Mesenchymal stem cell (in vitro differentiated cells and primary cell): Measurements from ENCODE around the gene CACNG6.
"Not testable (repeated sequence)": the region's sequence is repeated elsewhere in the genome, so short reads cannot be mapped to it uniquely, and the experiment has no call there.

Experiments used
- DNase-seq: peaks from one replicate; pipeline ENCODE4 v3.0.0-alpha.2; 2013
- H2AFZ ChIP-seq: one replicate; pipeline ENCODE4 v1.6.1; 2013; ENCODE audit warnings: low read depth, mild to moderate bottlenecking, control low read depth, inconsistent platforms, low read length, moderate library complexity
- H2AK5ac ChIP-seq: 2 replicates; pipeline ENCODE4 v1.6.1; 2013; ENCODE audit warnings: low read length, moderate library complexity, mild to moderate bottlenecking, inconsistent platforms; ENCODE audit not compliant: severe bottlenecking
- H2BK120ac ChIP-seq: one replicate; pipeline ENCODE4 v1.6.1; 2013; ENCODE audit warnings: low read depth, mild to moderate bottlenecking, inconsistent platforms, low read length, moderate library complexity
- H2BK12ac ChIP-seq, 2 experiments: one replicate each; pipeline ENCODE4 v1.6.1; 2013; ENCODE audit warnings: inconsistent platforms in 2 of 2, low read length in 2 of 2, mild to moderate bottlenecking in 2 of 2, moderate library complexity in 2 of 2, control low read depth in 1 of 2
- H2BK15ac ChIP-seq: one replicate; pipeline ENCODE4 v1.6.1; 2013; ENCODE audit warnings: mild to moderate bottlenecking, low read depth, inconsistent platforms; ENCODE audit not compliant: poor library complexity, severe bottlenecking
- H2BK5ac ChIP-seq: 2 replicates; pipeline ENCODE4 v1.6.1; 2013; ENCODE audit warnings: low read depth, mild to moderate bottlenecking, low read length, control low read depth, inconsistent platforms; ENCODE audit not compliant: poor library complexity, severe bottlenecking
- H3K14ac ChIP-seq, 2 experiments: one replicate each; pipeline ENCODE4 v1.6.1; 2013; ENCODE audit warnings: inconsistent platforms in 2 of 2, low read length in 2 of 2, control low read depth in 1 of 2, mild to moderate bottlenecking in 1 of 2, moderate library complexity in 1 of 2
- H3K18ac ChIP-seq, 2 experiments: one replicate each; pipeline ENCODE4 v1.6.1; 2013; ENCODE audit warnings: inconsistent platforms in 2 of 2, low read length in 2 of 2, control low read depth in 1 of 2, low read depth in 1 of 2, mild to moderate bottlenecking in 1 of 2
- H3K23ac ChIP-seq, 2 experiments: one replicate each; pipeline ENCODE4 v1.6.1; 2013; ENCODE audit warnings: inconsistent platforms in 2 of 2, low read length in 2 of 2, mild to moderate bottlenecking in 2 of 2, moderate library complexity in 2 of 2, control low read depth in 1 of 2
- H3K27ac ChIP-seq: 2 replicates; pipeline ENCODE4 v1.5.1; 2013; ENCODE audit warnings: mild to moderate bottlenecking, moderate library complexity, low read length, control low read depth, inconsistent platforms; ENCODE audit not compliant: poor library complexity, severe bottlenecking
- H3K27me3 ChIP-seq, 2 experiments: 2 replicates each; pipeline versions ENCODE4 v1.6.1 to v1.7.0; 2013; ENCODE audit warnings: low read length in 2 of 2, mild to moderate bottlenecking in 2 of 2, moderate library complexity in 2 of 2, control low read depth in 1 of 2, inconsistent platforms in 1 of 2; ENCODE audit not compliant: control insufficient read depth in 1 of 2, insufficient read depth in 1 of 2
- H3K36me3 ChIP-seq, 2 experiments: 2 replicates each; pipeline versions ENCODE4 v1.6.1 to v1.7.0; 2013; ENCODE audit warnings: low read length in 2 of 2, control low read depth in 1 of 2, inconsistent platforms in 1 of 2, low read depth in 1 of 2, mild to moderate bottlenecking in 1 of 2; ENCODE audit not compliant: insufficient read depth in 2 of 2, control insufficient read depth in 1 of 2
- H3K4ac ChIP-seq, 2 experiments: one replicate each; pipeline ENCODE4 v1.6.1; 2013; ENCODE audit warnings: inconsistent platforms in 2 of 2, low read length in 2 of 2, mild to moderate bottlenecking in 2 of 2, moderate library complexity in 2 of 2, control low read depth in 1 of 2, low read depth in 1 of 2
- H3K4me1 ChIP-seq: 2 replicates; pipeline ENCODE4 v1.6.1; 2013; ENCODE audit warnings: low read depth, low read length, control low read depth; ENCODE audit not compliant: control insufficient read depth, insufficient read depth
- H3K4me2 ChIP-seq: 2 replicates; pipeline ENCODE4 v1.6.1; 2013; ENCODE audit warnings: low read length, mild to moderate bottlenecking, inconsistent platforms; ENCODE audit not compliant: poor library complexity, severe bottlenecking
- H3K4me3 ChIP-seq, 2 experiments: 2 replicates each; pipeline versions ENCODE4 v1.5.1 to v1.7.0; 2013; ENCODE audit warnings: low read length in 2 of 2, mild to moderate bottlenecking in 2 of 2, control low read depth in 1 of 2, low read depth in 1 of 2; ENCODE audit not compliant: insufficient read depth in 1 of 2
- H3K79me1 ChIP-seq: replicated peaks from 2 replicates; pipeline ENCODE4 v1.6.1; 2013; ENCODE audit warnings: mild to moderate bottlenecking, control low read depth, low read length, inconsistent platforms; ENCODE audit not compliant: poor library complexity, severe bottlenecking
- H3K9ac ChIP-seq: 2 replicates; pipeline ENCODE4 v1.7.0; 2013; ENCODE audit warnings: mild to moderate bottlenecking, low read length, moderate library complexity
- H3K9me3 ChIP-seq: 2 replicates; pipeline ENCODE4 v1.7.0; 2013; ENCODE audit warnings: mild to moderate bottlenecking, low read length; ENCODE audit not compliant: control insufficient read depth
- H4K8ac ChIP-seq: one replicate; pipeline ENCODE4 v1.6.1; 2013; ENCODE audit warnings: inconsistent platforms, mild to moderate bottlenecking, low read length, moderate library complexity
- H4K91ac ChIP-seq: one replicate; pipeline ENCODE4 v1.6.1; 2013; ENCODE audit warnings: mild to moderate bottlenecking, low read length, inconsistent platforms
- WGBS: methylation state at CpG from one replicate; pipeline ENCODE4 v1.1.7; 2013; ENCODE audit warnings: mixed read lengths; 5-methylcytosine and 5-hydroxymethylcytosine counted together

The CACNG6 gene

GRCh38 chr19:53948611-53949010 is 42.8 kb upstream of the CACNG6 start:
- not testable (repeated sequence) for H3K79me1 ChIP-seq, H2BK5ac ChIP-seq, H3K36me3 ChIP-seq, H2BK15ac ChIP-seq, H3K9ac ChIP-seq, H3K9me3 ChIP-seq, DNase-seq, H3K18ac ChIP-seq, H3K4me1 ChIP-seq, H3K4me3 ChIP-seq, H2AFZ ChIP-seq, H2BK120ac ChIP-seq, H3K4ac ChIP-seq, H3K27ac ChIP-seq, H3K4me2 ChIP-seq, H3K23ac ChIP-seq, H2AK5ac ChIP-seq, H2BK12ac ChIP-seq, H4K8ac ChIP-seq, H3K14ac ChIP-seq, H4K91ac ChIP-seq
- WGBS: 69% methylated on average over 4 of the region's 5 CpGs
- H3K27me3 ChIP-seq: peaks cover 0 to 33% of the 10 kb centered on the region in 2 experiments

- Histone ChIP-seq H3K36me3 (no peaks in the 10 kb centered on the region), H3K23ac (no peak overlapping the region), H3K9ac (no peak overlapping the region), H3K14ac (no peak overlapping the region), H3K4me2 (no peak overlapping the region), H3K79me1 (no peaks in the 10 kb centered on the region), H2BK120ac (no peak overlapping the region), H2BK15ac (no peak overlapping the region), H3K4me1 (no peaks in the 10 kb centered on the region), H3K18ac (no peak overlapping the region), H4K8ac (no peak overlapping the region), H3K9me3 (no peaks in the 10 kb centered on the region), H2BK5ac (no peak overlapping the region), H2AK5ac (no peak overlapping the region), H3K4me3 (no peak overlapping the region), H3K27ac (no peak overlapping the region), H3K4ac (no peak overlapping the region), H3K27me3 (peaks cover 0 to 11% of the 10 kb centered on the region in 2 experiments), H2AFZ (no peak overlapping the region), H2BK12ac (no peak overlapping the region), H4K91ac (no peak overlapping the region)
- 69% methylated on average over 11 of the region's 11 CpGs for WGBS
- DNase-seq: no peak
Observed at GRCh38 chr19:53951436-53951835, 40.0 kb upstream of the CACNG6 start.

DNA sequence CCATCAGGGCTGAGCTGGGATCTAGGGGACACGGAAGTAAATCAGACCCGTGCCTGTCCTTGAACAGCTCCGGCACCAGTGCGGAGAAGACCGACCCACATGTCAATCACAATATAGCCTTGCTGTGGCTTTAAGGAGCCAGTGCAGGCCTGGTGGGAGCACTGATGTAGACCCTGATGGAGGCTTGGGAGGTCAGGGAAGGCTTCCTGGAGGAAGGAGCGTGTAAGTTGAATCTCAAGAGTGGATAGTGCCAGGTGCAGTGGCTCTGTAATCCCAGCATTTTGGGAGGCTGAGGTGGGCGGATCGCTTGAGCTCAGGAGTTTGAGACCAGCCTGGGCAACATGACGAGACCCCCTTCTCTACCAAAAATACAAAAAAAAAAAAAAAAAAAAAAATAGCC is 39.5 kb upstream of the CACNG6 start:
- H3K4me1 ChIP-seq: no peaks in the 10 kb centered on the region
- H2BK15ac ChIP-seq: no peak overlapping the region
- H3K79me1 ChIP-seq: no peaks in the 10 kb centered on the region
- H2BK12ac ChIP-seq: no peak overlapping the region
- H3K27me3 ChIP-seq: peaks cover under 1 to 15% of the 10 kb centered on the region in 2 experiments
- no peak overlapping the region for H3K4ac ChIP-seq
- H2BK5ac ChIP-seq: no peak overlapping the region
- no peak overlapping the region for H3K18ac ChIP-seq
- no peaks in the 10 kb centered on the region for H3K9me3 ChIP-seq
- no peak overlapping the region for H3K4me3 ChIP-seq
- no peak overlapping the region for H2AFZ ChIP-seq
- no peak for DNase-seq
- no peak overlapping the region for H2BK120ac ChIP-seq
- H4K91ac ChIP-seq: no peak overlapping the region
- H3K36me3 ChIP-seq: no peaks in the 10 kb centered on the region
- H3K23ac ChIP-seq: no peak overlapping the region
- H2AK5ac ChIP-seq: no peak overlapping the region
- 86% methylated on average over 5 of the region's 9 CpGs for WGBS
- no peak overlapping the region for H3K27ac ChIP-seq
- no peak overlapping the region for H4K8ac ChIP-seq
- no peak overlapping the region for H3K9ac ChIP-seq
- H3K4me2 ChIP-seq: no peak overlapping the region
- no peak overlapping the region for H3K14ac ChIP-seq

GRCh38 chr19:53953383-53953782 is 38.1 kb upstream of the CACNG6 start:
- Histone ChIP-seq H3K27me3 (peaks cover 15 to 23% of the 10 kb centered on the region in 2 experiments), H3K18ac (no peak overlapping the region), H3K27ac (no peak overlapping the region)

More at GRCh38 chr19:53953383-53953782, 38.1 kb upstream of the CACNG6 start:
- Histone ChIP-seq H2BK15ac (no peak overlapping the region), H3K23ac (no peak overlapping the region), H3K9me3 (no peaks in the 10 kb centered on the region), H2BK120ac (no peak overlapping the region), H3K14ac (no peak overlapping the region), H3K4ac (no peak overlapping the region), H3K36me3 (no peaks in the 10 kb centered on the region), H3K9ac (no peak overlapping the region), H2AK5ac (no peak overlapping the region), H2BK12ac (no peak overlapping the region), H2AFZ (no peak overlapping the region), H4K91ac (no peak overlapping the region), H3K4me2 (no peak overlapping the region), H2BK5ac (no peak overlapping the region), H3K4me3 (no peak overlapping the region), H3K4me1 (no peaks in the 10 kb centered on the region), H4K8ac (no peak overlapping the region), H3K79me1 (no peaks in the 10 kb centered on the region)
- WGBS: 83% methylated on average over 7 of the region's 8 CpGs
- DNase-seq: no peak
